ENCODE measurements around the gene TFDP2. TPM values are rescaled to one million over a fixed set of nuclear protein-coding genes. Genes with fewer than 3 reads are reported as not detected.
"Not testable (repeated sequence)": the region's sequence is repeated elsewhere in the genome, so short reads cannot be mapped to it uniquely, and the experiment has no call there.

The TFDP2 gene
- total RNA-seq, 1 experiment from 2014 or later = 91.7 TPM

DNA sequence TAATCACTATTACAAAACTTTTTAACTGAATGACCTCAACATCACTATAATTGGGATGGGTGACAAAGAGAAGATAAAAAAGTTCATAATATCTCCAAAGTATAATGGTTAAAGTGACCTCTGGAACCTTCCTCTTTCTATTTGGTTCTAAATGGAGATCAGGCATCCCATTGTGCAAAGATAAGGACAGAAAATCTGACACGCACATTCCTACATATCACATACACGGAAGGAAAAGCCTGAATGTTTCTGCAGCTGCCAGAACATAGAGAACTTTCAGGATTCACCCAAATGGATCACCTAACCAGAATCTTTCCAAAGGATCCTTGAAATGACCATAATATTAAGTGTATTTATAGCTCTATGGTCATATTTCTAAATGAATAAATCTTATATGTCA, 128.2 kb downstream of the TFDP2 start:
- no peak for DNase-seq (ENCODE audit: low read depth)

DNA sequence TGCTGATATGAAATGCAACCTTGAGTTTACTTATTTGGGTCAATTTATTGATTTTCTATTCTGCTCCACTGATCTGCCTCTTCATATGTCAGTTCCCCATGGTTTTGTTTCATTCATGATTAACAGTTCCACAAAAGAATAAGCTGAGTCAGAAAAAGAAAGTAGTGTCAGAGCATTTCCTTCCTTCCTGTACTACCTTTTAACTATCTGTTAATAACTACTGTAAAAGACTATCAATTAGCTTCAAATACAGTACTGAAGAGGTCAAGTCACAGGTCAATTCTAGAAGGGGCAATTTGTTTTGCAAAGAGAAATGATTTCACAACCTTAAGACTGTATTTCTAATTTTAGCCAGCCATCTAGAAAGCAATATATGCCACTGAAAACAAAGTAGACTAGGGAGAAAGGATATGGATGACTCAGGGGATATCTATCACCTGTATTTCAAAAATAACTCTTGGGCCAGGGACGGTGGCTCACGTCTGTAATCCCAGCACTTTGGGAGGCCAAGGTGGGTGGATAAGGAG, 129.5 kb downstream of the TFDP2 start:
- no peak for DNase-seq (ENCODE audit: low read depth)

DNA sequence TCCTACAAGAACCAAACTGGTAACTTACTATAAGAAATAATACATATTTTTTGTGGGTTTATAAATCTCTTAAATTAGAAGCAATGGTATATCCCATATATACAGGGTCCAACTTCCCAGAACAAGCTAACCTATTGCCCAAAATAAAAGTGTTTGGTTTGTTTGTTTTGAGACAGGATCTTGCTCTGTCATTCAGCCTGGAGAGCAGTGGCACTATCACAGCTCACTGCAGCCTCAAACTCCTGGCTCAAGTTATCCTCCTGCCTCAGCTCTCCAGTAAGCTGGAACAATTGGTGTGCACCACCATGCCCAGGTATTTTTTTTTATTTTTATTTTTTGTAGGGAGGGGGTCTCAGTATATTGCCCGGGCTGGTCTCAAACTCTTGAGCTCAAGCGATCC, 135.4 kb downstream of the TFDP2 start:
- DNase-seq (ENCODE audit: low read depth) = no peak

GRCh38 chr3:142013326-142013980, 135.9 kb downstream of the TFDP2 start:
- no peak for DNase-seq (ENCODE audit: low read depth)

- no peak for DNase-seq (ENCODE audit: low read depth)
Measured at GRCh38 chr3:142009029-142009428, 140.3 kb downstream of the TFDP2 start.

DNA sequence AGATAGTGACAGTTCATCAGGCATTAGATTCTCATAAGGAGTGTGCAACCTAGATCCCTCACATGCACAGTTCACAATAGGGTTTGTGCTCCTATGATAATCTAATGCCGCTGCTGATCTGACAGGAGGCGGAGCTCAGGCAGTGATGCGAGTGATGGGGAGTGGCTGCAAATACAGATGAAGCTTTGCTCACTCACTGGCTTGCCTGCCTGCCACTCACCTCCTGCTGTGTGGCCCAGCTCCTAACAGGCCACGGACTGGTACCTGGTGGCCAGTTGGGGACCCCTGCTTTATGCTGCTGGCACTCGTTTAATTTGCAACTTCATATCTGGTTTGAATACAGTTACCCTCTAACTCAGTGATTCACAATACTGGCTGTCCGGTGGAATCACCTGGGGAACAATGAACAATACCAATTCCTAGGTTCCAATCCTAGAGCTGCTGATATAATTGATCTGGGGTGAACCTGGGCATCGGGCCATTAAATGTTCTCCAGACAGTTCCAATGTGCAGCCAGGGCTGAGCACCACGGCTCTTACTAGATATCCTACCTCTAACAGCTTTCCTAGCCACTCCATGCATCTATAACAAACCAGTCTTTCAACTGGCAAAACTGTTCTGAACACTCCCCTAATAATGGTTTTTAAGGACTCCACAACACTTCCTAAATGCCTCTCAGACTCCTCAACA, 141.5 kb downstream of the TFDP2 start:
- peak; percentile 7 for DNase-seq (ENCODE audit: low read depth)

GRCh38 chr3:142004957-142005356, 144.4 kb downstream of the TFDP2 start:
- not testable (repeated sequence) for DNase-seq (ENCODE audit: low read depth)

GRCh38 chr3:142004025-142004424, 145.3 kb downstream of the TFDP2 start:
- no peak for DNase-seq (ENCODE audit: low read depth)

DNA sequence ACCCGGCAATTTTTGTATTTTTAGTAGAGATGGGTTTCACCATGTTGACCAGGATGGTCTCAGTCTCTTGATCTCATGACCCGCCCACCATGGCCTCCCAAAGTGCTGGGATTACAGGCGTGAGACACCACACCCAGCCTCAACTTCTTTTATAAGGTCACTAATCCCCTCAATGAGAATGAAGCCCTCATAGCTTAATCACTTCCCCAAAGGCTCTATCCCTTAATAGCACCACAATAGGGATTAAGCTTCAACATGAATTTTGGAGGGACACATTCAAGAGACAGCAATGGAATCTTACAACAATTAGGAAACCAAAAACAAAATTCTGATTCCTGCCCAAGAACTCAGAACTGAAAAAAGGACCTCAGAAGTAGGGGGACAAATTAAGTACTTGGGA, 146.1 kb downstream of the TFDP2 start:
- DNase-seq (ENCODE audit: low read depth) = no peak

- no peak for DNase-seq (ENCODE audit: low read depth)
Measured at GRCh38 chr3:142000325-142000870, 148.9 kb downstream of the TFDP2 start.

GRCh38 chr3:141998669-141999290, 150.6 kb downstream of the TFDP2 start:
- no peak for DNase-seq (ENCODE audit: low read depth)

DNA sequence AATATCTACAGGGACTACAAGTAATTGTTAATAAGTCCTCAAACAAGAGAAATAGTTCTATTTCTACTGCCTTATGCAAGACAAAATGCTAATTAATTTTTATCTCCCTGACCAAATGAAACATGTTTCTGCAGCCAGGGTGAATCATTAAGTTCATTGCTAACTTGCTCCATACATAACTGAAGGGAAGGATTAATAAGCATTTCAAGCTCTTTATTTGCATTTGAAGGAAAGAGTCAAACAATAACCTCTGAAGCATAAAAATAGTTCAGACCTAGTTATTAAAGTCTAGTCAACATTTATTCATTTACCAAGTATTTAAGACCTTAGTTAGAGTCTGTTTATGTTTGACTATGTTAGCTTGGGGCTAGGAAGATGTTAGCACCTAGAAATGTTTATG, 152.9 kb downstream of the TFDP2 start:
- no peak for DNase-seq (ENCODE audit: low read depth)

DNA sequence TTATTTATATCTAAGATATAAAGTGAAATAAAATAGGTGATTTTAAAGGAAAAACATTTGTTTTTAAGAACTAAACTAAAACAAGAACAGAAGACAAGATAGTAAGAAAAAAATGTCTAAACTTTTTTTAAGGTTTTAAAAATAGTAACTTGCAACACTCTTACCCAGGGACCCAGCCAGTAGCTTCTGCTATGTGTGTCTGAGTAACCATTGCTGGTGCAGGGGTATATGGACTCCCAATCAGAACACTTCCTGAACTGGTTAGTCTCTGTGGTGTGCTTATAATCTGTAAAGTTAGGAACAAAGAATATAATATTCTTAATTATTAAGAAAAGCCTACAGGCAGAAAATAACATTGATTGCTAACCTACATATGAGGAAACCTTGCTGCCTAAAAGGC, 154.5 kb downstream of the TFDP2 start:
- DNase-seq (ENCODE audit: low read depth) = no peak

- no peak for DNase-seq (ENCODE audit: low read depth)
Measured at GRCh38 chr3:141992512-141992911, 156.8 kb downstream of the TFDP2 start.

GRCh38 chr3:141986548-141987107, 162.7 kb downstream of the TFDP2 start:
- no peak for DNase-seq (ENCODE audit: low read depth)

- no peak for DNase-seq (ENCODE audit: low read depth)
Measured at GRCh38 chr3:141981084-141981483, 168.3 kb downstream of the TFDP2 start.

DNA sequence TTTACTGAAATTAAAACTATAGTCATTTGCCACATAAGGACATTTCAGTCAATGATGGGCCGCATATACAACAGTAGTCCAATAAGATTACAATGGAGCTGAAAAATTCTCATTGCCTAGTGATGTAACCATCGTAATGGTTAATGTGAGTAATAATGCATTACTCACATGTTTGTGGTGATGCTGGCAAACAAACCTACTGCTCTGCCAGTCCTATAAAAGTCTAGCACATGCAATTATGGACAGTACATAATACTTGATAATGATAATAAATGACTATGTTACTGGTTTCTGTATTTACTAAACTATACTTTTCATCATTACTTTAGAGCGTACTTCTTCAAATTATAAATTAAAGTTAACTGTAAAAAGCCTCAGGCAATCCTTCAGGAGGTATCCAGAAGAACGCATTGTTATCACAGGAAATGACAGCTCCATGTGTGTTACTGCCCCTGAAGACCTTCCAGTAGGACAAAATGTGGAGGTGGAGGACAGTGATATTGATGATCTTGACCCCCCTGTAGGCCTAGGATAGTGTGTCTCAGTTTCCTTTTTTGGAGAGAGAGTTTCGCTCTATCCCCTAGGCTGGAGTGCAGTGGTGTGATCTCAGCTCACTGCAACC, 170.2 kb downstream of the TFDP2 start:
- DNase-seq (ENCODE audit: low read depth) = peak; percentile 57

DNA sequence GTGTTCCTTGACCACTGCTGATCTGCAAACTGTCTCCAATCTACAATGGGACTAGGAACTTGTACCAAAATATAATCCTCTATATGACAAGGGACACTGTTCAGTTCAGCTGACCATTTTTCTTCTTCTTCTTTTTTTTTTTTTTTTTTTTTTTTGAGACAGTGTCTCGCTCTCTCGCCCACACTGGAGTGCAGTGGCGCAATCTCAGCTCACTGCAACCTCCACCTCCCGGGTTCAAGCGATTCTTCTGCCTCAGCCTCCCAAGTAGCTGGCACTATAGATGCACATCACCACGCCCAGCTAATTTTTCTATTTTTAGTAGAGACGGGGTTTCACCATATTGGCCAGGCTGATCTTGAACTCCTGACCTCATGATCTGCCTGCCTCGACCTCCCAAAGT, 174.6 kb downstream of the TFDP2 start:
- not testable (repeated sequence) for DNase-seq (ENCODE audit: low read depth)

DNA sequence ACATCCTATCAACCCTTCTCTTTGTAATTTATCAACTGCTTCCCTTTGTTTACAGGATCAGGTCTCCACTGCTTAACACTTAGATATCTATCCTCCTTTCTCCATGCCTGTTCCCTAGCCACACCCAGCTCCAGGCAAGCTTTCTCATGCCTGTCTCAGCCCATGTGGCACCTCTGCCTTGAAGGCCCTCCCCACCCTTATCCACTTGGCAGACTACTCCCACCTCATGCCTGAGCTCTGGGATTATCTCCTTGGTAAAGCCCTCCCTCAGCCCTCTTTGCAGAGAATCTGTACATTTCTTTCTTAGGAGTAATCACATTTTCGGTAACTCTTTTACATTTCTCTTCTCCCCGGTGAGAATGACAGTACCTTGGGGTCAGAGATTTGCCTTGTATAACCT, 176.9 kb downstream of the TFDP2 start:
- DNase-seq (ENCODE audit: low read depth) = no peak

GRCh38 chr3:141971571-141971970, 177.8 kb downstream of the TFDP2 start:
- DNase-seq (ENCODE audit: low read depth) = no peak

DNA sequence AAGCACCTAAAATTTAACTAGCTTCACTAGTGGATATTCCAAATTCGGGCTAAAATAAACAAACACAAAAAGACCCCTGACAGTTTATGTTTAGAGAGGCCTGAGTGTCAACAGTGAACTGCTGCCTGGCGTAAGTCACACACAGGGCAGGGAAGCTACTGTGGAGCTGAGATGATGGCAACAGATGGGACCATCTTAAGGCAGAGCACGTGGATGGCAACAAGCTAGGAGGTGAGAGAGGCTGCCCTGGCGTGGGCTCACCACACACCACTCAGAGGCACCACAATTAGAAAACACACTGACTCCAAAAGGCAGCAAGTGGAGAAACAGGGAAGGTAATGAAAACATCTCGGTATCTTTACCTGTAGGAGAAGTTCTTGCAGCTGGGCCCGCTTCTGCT, 179.6 kb downstream of the TFDP2 start:
- DNase-seq (ENCODE audit: low read depth) = no peak

DNA sequence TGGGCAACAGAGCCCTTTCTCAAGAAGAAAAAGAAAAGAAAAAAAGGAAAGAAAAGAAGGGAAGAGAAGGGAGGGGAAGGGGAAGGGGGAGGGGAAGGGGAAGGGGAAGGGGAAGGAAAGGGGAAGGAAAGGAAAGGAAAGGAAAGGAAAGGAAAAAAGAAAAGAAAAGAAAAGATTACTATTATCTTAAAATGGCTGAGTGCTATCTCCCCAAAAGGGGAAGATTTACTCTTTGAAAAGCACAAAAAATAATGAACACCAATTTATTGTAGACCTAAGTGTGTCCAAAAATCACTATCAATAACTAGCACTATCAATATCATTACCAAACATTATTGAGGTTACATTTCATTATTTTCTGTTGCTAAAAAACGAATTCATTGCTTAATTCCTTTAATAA, 183.9 kb downstream of the TFDP2 start:
- DNase-seq (ENCODE audit: low read depth) = no peak
